HL-60/S4 treated with retinoic acid at 250 ng/mL for 4 days and 3 days (cell line): ENCODE measurements around the gene COL6A3.
"Not testable (repeated sequence)": the region's sequence is repeated elsewhere in the genome, so short reads cannot be mapped to it uniquely, and the experiment has no call there.

Experiments used
- in situ Hi-C: fragments of 300-500 bp; cut with MboI; formaldehyde crosslinking; loops from 2 replicates; pipeline ENCODE4 v1.7.0; 2022; ENCODE audit warnings: low sequenced_read_pairs

COL6A3 gene

DNA sequence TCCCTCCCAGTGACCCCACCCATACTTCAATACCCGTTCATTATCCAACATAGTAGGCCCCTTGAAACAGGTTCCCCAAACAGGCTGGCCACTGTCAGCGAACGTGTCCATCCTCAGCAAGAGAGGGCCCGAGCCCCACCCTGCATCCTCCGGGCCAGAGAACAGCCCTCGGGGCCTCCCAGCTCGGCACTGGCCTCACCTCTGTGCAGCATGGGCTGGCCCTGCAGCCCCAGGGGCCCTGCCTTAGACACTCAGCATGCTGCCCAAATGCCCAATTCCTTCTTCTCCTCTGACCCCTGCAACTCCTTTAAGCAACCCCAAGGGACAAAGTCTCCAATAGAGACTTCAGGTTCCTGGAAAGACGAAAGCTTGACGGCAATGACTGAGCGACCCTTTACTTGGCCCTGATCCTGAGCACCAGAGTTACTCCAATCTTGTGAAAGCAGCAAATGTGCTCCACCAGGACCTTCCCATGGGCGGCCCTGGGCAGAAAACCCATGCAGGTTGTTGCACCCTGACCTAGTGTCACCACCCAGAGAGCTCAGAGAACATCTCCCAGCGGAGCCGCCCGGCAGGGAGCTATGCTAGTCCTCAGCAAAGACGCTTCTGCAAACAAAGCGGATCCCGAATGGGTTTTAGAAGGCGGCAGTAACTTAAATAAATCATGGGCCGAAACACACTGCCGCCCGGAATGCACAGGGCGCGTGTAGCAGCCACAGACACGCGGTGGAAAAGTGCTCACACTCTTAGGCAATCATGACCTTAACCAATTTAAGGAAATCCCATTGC is 782 bp downstream of the COL6A3 start:
- in situ Hi-C loops = no loop called here

DNA sequence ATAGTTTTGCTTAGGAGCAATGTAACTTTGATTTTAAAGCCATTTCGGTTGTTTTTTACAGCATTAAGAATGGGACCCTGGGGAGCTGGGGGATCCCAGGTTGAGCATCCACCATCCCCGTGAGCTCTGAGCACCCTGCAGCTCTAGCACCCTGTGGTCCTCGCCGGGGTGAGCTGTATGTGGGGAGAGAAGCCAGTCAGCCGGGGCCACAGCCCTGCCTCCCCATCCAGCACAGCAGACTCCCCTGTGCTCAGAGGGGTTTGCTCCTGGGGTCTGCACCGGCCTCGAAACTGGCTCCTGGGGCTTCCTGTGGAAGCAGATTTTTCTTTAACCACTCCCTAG is 1.3 kb downstream of the COL6A3 start:
- in situ Hi-C loops = no loop called here

DNA sequence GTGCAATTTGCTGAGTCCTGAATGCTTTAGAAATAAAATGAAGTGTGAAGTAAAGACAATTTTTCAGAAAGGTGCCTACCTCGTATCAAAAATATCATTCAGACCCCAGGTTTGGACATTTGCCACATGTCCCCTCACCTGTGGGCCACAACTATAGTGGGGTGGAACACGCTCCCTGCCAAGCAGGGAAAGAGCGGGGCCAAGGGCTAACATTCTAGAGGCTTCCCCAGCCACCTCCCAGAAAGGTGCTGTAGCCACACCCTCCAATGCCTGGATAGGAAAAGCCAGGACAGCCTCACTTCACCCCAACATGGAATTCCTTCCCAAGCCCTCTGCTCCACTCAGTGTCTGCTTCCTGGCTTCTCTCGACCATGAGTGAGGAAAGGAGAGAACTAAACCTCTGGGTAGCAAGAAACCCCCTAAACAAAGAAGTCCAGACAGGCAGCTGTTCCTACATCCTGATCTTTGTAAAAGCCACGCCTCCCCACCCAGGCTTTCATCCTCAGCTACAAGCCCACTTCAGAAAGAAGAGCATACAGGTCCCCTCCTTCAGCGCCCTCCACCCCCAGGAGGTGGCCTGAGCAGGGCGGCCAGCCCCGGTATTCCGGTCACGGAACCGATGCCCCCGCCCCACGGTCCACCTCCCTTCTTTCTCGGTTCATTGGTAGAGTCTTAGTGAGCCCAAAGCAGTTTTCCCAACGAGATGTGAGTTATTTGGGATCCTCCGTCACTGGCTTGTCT is 2.1 kb downstream of the COL6A3 start:
- in situ Hi-C loops = no loop called here

DNA sequence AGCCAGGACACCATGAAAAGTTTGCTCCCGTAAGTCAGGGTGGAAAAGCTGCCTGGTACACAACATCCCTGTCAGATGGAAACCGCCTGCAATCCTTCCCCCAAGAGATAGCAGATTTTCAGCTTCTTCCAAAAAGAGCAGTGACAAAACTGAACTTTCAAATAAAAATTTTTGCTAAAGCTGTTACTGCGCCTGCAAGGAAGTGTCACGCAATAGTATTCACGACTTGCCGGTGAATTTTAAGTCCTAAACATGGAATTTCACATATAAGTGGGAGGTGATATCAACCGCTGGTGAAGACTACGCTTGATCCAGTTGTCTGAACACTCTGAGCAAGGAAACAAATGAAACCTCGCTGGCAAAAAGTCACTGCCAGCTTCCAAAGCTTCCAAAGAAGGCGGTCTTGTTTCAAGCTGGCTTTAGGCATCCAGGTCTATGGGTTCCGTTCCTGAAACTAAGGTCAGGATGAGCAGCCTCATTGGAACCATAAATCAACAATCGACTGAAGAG is 2.8 kb downstream of the COL6A3 start:
- in situ Hi-C loops = no loop called here

DNA sequence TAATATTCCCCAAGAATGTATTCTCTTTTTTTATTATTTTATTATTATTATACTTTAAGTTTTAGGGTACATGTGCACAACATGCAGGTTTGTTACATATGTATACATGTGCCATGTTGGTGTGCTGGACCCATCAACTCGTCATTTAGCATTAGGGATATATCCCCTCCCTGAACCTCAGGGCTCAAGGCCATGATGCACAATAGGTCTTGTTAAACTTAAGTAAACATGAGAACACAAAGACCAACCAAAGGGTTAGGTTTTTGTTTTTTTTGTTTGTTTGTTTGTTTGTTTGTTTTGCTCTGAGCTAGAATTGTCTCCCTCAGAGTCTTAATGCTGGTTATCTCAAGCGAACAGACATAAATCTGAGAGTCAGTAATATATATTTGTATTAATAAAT is 4.7 kb downstream of the COL6A3 start:
- in situ Hi-C loops = not testable (repeated sequence)

DNA sequence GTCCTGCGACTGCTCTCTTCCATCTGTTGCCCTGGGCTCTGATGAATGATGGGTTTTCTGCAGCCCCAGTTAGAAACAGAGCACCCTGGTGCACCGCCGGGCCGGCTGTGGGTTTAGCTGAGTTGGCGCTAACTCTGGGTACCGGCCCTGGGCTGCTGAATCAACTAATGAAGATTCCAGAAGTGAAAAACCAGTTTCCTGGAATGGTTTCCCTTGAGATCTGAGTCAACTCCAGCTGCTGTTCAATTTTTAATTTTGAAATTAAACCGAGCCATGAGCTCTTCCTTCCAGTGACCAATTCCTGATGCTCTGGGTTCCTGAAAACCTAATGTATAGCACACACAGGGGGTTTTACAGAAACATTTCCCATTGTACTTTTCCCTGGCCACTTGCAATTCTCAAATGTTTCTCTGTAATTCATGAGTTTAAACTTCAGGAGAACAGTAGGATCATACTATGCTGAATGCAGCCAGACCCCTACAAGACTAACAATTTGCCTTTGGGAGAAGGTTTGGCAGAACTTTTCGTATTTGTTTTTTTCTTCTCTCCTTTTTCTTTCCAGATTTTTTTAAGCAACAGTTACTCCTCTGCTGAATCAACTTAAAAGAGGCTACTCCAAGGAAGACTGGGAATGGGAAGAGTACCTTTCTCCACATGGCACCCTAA is 5.5 kb downstream of the COL6A3 start:
- in situ Hi-C loops = no loop called here

DNA sequence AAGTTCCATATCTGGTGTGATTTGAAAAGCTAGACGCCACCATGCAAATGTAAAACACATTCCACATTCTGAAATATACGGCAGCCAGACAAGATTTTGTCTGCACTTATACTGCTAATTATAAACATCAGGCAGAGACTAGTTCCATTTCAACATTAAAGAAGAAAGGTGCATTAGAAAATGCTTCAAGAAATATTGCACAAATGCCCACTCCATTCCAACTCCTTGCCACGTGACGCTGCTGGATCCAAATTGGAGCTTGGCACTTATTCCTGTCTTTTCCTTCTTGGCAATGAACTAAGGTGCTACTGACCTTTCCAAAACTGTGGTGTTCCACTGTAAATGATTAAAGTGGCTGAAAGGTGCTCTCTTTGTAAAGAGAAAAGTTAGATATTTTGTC is 6.3 kb downstream of the COL6A3 start:
- in situ Hi-C loops = no loop called here

DNA sequence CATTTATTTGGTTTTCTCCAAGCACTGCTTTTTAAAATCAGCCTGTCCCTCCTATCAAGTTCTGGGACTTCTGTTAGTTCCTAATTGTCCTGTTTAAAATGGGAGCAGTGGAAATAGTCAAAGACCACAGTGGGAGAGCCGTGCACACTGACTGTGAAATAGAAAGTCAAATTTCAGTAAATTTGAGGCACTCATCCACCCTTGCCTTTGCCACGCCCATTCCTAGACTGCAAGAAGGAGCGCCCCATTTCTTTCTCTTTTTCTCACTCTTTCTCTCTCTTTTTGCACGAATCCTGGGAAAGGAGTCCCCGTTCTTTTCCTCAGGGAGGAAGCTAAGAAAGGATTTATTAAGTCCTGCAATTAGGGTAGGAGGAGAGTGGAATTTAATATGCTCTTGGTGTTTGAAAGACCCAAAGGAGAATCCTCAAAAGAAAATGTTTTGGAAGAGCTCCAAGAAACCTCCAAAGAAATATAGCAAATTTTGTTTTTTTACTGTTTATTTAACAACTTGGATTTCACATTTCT is 7.5 kb downstream of the COL6A3 start:
- in situ Hi-C loops = no loop called here

DNA sequence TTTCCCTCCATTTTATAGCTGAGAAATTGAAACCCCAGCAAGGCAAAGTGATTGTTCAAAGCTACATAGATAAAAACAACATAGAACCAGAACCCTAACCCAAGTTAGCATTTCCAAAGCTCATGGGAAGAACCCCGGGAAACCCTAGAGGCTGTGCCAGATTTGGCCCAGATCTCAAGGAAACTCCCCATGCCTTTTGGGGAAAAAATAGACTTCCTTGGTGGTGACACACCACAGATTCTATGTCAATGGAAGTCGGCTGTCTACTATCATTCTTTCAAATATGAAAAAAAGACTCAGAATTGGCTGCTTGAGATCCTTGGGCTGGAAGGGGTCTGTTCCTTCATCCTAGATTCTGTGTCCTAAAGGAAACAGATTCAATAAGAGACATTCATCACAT is 8.4 kb downstream of the COL6A3 start:
- in situ Hi-C loops = no loop called here

DNA sequence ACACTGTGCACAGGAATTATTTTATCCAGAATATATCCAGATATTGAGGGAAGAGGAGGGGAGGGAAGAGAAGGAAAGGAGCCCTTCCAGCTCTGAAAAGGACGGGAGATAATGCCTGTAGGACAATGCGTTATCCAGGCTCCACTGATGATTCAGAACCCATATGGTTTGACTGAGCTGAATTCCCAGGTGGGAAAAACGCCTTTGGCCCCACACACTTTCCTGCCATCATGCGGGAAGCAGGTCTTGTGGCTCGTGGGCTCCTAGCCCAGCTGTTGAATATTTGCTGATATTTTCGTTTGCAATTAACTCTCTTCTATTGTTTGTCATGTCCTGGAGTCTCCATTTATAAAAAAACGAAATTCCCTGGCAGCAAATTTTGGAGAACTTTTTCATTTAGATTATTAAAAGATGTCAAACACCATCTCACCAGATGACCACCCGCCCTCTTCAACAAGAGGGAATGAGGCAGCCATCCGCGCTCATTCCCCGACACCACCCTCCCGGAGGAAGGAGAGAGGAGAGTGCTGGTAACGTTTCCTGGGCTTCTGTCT is 8.9 kb downstream of the COL6A3 start:
- in situ Hi-C loops = no loop called here

DNA sequence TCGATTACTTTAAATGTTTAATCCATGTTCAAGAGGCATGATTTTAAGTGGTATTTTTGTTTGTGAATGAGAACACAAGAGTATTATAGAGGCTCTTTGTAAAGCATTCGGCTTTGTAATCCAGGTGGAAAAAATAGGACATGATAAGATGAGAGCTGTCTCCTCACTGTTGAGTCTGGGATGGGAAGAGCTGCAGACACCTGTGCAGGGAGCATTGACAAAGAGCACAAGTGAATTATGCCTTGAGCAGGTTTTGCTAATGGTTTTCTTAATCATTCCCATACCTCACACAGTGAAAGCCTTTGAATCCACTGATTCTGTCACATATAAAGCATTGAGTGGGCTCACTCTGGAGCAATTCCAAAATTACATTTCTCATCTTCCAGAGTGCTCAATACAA is 9.6 kb downstream of the COL6A3 start:
- in situ Hi-C loops = no loop called here

DNA sequence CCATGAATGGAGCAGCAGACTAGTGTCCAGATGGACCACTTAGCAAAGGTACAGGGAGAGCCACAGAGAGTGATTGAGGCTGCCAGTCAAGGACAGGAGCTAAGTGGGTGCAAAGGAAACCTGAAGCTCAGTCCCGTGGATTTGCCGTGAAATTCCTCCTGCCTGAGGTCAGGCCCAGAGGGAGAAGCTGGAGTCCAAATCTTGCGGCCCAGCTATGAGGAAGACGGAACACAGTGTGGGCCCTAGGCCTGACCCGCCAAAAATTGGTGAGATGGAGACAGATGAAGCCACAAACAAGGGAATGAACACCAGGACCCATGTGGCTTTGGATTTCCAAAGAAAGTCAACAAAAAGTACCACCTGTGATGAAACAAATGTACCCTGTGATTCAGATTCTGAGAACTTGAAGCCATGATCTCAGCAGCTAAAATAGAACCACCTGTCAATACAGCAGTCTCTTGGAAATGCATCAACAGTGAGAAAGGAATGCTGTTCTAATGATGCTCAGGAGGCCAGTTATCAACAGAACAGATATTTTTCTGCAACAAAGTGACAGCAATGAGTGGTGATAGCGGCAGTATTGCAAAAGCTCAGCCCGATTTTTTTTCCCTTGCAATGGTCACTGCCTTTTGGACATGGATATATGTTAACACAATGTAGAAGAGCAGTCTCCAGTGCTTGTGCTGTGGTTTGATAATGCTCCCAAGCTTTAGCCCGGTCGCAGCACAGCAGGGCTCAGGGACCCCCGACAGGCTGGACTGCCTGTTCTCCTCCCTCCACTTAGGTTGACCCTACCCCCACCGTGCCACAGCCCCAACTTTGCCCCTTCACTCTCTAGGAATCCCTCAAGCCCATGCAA is 10.7 kb downstream of the COL6A3 start:
- in situ Hi-C loops = no loop called here

DNA sequence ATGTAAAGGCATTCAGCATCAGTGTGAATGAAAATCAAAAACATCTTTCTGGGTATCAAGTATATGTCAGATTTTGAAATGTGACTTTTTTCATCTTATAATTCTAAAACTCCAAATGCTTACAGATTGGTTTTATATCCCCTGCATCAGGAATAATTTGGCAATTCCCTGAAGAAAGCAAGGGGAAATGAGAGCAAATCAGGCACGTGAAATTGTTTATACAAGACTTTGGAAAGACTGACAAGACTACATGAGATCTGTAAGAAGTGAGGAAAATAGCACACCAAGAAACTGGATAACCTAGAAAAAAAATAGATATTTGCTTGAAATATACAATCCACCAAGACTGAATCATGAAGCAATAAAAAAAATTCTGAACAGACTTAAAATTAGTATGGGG is 13.8 kb downstream of the COL6A3 start:
- in situ Hi-C loops = no loop called here

DNA sequence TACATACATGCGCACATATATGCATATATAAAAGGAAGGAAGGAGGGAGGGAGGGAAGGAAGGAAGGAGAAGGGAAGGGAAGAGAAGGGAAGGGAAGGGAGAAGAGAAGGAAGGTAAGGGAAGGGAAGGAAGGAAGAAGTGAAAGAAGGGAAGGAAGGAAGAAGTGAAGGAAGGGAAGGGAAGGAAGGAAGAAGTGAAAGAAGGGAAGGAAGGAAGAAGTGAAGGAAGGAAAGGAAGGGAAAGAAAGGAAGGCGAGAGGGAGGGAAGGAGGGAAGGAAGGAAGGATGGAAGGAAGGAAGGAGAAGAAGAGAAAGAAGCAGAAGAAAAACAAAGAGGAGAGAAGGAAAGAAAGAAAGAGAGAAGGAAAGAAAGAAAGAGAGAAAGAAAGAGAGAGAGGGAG is 16.9 kb downstream of the COL6A3 start:
- in situ Hi-C loops = no loop called here

DNA sequence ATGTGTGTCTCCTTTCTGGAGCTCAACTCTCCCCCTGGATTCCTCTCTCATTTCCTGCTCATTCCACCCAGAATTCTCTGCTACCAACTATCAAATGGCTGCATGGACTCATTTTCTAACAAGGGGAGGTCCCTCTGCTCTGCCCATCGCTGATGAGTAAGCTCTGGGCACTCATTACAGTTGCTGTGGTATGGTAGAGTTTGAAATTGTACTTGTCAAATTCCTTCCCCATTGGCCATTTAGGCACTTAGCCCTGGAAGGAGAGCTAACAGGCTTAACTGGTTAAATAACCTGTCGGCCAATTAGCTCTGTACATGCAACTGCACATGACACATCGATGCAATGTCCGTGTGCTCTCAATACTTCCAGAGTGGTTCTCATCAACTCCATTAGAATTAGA is 20.4 kb downstream of the COL6A3 start:
- in situ Hi-C loops = no loop called here

DNA sequence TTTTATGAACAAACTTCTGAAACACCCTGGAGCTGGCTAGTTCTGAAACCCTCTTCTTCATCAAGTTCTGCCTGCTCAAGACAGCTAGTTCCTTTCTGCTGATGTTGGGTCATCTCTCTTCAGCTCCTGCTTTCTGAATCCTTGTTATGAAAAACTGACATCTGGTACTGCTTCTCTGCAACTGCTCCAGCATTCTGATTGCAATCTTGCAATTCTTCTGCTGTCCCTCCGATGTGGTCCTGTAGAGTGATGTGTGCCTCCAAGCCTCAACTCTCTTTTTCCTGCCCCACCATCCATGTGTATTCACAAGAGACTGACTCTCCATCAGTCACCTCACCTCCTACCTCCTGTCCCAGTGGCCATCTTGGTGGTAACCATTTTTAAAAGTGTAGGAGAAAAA is 21.8 kb downstream of the COL6A3 start:
- in situ Hi-C loops = no loop called here

DNA sequence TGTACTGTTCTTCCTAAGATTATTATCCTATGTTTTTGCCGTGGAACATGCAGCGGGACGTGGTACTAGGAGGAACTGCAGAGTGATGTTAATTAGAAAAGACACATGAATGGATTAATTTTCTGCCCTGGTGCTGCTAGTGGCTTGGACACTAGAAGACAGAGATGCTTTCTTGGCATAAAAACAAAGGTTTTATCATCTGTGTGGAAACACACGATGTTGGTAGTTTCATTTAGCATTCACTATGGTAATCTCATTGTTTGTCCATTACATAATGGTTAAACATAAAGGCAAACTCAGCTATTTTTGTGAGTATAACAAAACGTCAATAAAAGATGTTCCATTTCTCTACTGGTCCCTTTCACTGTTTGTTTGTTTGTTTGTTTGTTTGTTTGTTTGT is 22.8 kb downstream of the COL6A3 start:
- in situ Hi-C loops = no loop called here

DNA sequence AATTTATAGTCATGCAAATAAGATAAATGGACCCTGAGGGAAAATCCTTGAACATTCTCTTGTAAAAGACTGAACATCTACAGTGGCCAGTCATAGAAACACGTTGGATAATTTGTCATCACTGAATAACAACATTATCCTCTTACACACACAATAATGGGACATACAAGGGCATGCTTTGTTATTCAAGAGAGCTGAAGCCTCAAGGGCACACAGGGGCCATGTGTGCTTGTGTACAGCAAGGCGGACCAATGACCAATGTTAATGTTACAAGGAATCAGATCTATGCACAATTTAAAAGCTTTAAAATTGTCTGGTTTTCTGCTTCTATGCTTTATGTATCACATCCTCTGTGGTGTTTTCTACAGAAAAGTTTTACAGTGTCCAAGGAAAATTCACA is 23.7 kb downstream of the COL6A3 start:
- in situ Hi-C loops = no loop called here

DNA sequence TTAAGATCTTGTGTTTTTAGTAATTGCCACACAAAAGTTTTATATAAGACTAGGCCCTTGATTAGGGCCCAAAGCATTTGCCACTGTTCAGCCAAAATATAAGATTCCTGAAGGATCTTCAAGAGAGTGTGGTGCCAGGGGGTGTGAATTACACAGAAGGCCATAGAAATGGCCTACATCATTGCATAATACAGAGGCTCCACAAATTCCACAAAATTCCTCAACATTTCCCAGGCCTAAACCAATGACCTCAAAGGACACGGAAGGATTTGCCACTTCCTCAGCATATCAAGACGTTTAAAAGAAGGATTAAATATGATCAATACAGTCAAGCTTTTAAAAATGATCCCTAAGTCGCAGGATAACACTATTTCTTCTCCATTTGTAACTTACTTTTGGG is 24.1 kb downstream of the COL6A3 start:
- in situ Hi-C loops = no loop called here

DNA sequence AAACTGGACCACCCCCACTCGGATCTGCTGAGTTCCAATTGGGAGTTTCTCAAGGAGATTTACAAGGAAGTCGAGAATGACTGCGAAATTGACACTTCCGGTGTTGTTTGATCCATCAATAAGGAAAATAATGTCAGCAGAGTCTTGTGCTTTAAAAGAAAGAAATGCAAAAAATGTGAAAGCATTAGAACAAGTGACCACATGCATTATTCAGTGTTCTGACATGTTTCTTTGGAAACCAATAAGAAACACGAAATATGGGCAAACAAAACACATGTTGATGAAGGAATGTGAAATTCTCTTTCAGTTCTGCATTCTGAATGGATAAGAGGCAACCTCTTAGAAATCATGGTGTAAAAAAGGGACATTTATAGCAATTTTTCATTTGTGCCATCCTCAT is 25.9 kb downstream of the COL6A3 start:
- in situ Hi-C loops = no loop called here

DNA sequence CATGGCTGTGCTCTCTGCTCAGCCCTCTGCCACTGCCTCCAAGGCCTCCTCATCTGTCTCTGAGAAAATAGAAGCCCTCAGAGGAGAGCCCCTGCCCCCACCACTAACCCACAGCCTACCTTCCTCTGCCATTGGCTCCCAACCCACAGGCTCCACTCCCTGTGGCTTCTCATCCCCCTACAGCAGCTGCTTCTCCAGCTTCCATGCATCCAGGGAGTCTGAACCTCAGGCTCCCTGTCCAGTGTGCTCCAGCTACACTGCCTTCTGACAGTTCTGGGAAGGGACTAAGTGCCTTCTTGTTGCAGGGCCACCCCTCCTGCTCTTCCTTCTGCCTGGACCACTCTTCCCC is 29.3 kb downstream of the COL6A3 start:
- in situ Hi-C loops = no loop called here
